ENCODE measurements around the gene RARRES2. TPM values are rescaled to one million over a fixed set of nuclear protein-coding genes. Genes with fewer than 3 reads are reported as not detected.
A peak's percentile ranks its signal among the peaks of the same experiment; 100 is the strongest.

The RARRES2 gene
- total and polyA plus RNA-seq, 2 of the 13 experiments (the other 11 are each of a cell fraction or from before 2014, with no cell fraction given) = 134 to 172 TPM

DNA sequence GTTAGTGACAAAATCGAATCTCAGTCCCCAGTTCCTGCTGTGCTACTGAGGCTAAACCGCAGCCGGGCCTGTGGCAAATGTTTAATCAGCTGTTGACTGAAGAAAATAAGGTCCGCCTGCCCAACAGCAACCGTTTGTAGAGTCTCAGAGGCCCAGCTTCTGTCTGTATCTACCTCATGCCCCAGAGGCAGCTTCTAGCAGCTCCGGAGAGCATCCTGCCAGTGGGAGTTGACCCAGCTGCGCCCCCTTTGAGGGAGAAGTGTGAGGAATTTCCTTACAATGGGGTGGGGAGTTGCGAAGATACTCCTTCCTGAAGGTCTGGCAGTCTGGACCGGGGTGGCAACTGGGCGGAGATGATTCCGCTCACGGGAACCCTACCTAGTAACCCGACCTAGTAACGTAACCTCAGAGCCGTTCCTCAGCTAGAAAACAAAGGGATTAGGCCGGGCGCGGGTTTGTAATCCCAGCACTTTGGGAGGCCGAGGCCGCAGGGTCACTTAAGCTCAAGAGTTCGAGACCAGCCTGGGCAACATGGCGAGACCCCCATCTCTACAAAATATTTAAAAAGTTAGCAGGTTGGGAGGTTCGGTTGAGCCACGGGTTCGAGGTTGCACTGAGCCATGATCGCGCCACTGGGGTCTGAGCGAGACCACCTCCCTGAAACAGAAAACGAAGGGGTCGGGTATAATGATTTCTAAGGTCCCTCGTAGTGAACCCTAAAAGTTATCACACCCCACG, 36.9 kb upstream of the RARRES2 start (continued):
- no peak for TF ChIP-seq ZFP62 (CRISPR knock-in tag; IDR thresholded peaks at IDR 0.05)
- TF ChIP-seq RXRB (CRISPR knock-in tag; IDR thresholded peaks at IDR 0.05; ENCODE audit: borderline replicate concordance) = peak; percentile 45; the same call in 1 of the 2 replicates
- peak; percentile 53; the same call in 1 of the 2 replicates for TF ChIP-seq ZNF232 (CRISPR knock-in tag; IDR thresholded peaks at IDR 0.05; ENCODE audit: borderline replicate concordance)
- TF ChIP-seq CCDC6 (CRISPR knock-in tag; IDR thresholded peaks at IDR 0.05) = peak; percentile 70; the same call in 1 of the 2 replicates
- no peak for TF ChIP-seq GPN1 (CRISPR knock-in tag; IDR thresholded peaks at IDR 0.05; ENCODE audit: borderline replicate concordance)
- TF ChIP-seq, protein P1, sequence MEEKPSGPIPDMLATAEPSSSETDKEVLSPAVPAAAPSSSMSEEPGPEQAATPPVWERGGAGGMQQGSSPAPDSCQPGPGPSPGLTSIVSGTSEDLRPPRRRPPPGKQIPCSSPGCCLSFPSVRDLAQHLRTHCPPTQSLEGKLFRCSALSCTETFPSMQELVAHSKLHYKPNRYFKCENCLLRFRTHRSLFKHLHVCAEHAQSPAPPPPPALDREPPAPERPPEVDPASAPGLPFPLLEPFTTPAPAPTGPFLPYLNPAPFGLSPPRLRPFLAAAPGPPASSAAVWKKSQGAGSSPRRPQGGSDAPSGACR (CRISPR knock-in tag; IDR thresholded peaks at IDR 0.05) = peak; percentile 61; the same call in 1 of the 2 replicates
- peak; percentile 40; the same call in 1 of the 2 replicates for TF ChIP-seq ZNF878 (CRISPR knock-in tag; IDR thresholded peaks at IDR 0.05)
- TF ChIP-seq ZNF350 (CRISPR knock-in tag; IDR thresholded peaks at IDR 0.05; ENCODE audit: borderline replicate concordance, low read depth) = no peak
- TF ChIP-seq, protein P2, sequence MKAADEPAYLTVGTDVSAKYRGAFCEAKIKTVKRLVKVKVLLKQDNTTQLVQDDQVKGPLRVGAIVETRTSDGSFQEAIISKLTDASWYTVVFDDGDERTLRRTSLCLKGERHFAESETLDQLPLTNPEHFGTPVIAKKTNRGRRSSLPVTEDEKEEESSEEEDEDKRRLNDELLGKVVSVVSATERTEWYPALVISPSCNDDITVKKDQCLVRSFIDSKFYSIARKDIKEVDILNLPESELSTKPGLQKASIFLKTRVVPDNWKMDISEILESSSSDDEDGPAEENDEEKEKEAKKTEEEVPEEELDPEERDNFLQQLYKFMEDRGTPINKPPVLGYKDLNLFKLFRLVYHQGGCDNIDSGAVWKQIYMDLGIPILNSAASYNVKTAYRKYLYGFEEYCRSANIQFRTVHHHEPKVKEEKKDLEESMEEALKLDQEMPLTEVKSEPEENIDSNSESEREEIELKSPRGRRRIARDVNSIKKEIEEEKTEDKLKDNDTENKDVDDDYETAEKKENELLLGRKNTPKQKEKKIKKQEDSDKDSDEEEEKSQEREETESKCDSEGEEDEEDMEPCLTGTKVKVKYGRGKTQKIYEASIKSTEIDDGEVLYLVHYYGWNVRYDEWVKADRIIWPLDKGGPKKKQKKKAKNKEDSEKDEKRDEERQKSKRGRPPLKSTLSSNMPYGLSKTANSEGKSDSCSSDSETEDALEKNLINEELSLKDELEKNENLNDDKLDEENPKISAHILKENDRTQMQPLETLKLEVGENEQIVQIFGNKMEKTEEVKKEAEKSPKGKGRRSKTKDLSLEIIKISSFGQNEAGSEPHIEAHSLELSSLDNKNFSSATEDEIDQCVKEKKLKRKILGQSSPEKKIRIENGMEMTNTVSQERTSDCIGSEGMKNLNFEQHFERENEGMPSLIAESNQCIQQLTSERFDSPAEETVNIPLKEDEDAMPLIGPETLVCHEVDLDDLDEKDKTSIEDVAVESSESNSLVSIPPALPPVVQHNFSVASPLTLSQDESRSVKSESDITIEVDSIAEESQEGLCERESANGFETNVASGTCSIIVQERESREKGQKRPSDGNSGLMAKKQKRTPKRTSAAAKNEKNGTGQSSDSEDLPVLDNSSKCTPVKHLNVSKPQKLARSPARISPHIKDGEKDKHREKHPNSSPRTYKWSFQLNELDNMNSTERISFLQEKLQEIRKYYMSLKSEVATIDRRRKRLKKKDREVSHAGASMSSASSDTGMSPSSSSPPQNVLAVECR (CRISPR knock-in tag; IDR thresholded peaks at IDR 0.05; ENCODE audit: borderline replicate concordance) = no peak; the same call in 1 of the 2 replicates
- peak; percentile 11; the same call in 1 of the 2 replicates for TF ChIP-seq HNRNPL (IDR thresholded peaks at IDR 0.05; ENCODE audit: low read depth, low read length)
- TF ChIP-seq, protein P3, sequence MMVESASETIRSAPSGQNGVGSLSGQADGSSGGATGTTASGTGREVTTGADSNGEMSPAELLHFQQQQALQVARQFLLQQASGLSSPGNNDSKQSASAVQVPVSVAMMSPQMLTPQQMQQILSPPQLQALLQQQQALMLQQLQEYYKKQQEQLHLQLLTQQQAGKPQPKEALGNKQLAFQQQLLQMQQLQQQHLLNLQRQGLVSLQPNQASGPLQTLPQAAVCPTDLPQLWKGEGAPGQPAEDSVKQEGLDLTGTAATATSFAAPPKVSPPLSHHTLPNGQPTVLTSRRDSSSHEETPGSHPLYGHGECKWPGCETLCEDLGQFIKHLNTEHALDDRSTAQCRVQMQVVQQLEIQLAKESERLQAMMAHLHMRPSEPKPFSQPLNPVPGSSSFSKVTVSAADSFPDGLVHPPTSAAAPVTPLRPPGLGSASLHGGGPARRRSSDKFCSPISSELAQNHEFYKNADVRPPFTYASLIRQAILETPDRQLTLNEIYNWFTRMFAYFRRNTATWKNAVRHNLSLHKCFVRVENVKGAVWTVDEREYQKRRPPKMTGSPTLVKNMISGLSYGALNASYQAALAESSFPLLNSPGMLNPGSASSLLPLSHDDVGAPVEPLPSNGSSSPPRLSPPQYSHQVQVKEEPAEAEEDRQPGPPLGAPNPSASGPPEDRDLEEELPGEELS (CRISPR knock-in tag; IDR thresholded peaks at IDR 0.05) = peak; percentile 52; the same call in 1 of the 2 replicates
- no peak for TF ChIP-seq MATR3 (CRISPR knock-in tag; IDR thresholded peaks at IDR 0.05)
- TF ChIP-seq ZNF282 (IDR thresholded peaks at IDR 0.05; ENCODE audit: partially characterized antibody) = no peak
- TF ChIP-seq CENPT (CRISPR knock-in tag; IDR thresholded peaks at IDR 0.05; ENCODE audit: low read depth) = no peak
- TF ChIP-seq THAP11 (CRISPR knock-in tag; IDR thresholded peaks at IDR 0.05) = 0 out of 2 replicates have a peak, but pooled peaks have one; percentile 14
- TF ChIP-seq, protein P4, sequence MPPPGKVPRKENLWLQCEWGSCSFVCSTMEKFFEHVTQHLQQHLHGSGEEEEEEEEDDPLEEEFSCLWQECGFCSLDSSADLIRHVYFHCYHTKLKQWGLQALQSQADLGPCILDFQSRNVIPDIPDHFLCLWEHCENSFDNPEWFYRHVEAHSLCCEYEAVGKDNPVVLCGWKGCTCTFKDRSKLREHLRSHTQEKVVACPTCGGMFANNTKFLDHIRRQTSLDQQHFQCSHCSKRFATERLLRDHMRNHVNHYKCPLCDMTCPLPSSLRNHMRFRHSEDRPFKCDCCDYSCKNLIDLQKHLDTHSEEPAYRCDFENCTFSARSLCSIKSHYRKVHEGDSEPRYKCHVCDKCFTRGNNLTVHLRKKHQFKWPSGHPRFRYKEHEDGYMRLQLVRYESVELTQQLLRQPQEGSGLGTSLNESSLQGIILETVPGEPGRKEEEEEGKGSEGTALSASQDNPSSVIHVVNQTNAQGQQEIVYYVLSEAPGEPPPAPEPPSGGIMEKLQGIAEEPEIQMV (CRISPR knock-in tag; IDR thresholded peaks at IDR 0.05; ENCODE audit: low read depth) = peak; percentile 84; the same call in 1 of the 2 replicates
- 0 out of 4 replicates have a peak, but pooled peaks of 1 of the 2 experiments have one; percentile 16 for TF ChIP-seq EP300 (IDR thresholded peaks at IDR 0.05; ENCODE audit: low read depth in 2 of 2, low read length in 2 of 2)
- 0 out of 2 replicates have a peak, but pooled peaks have one; percentile 28 for TF ChIP-seq EP300 (CRISPR knock-in tag; IDR thresholded peaks at IDR 0.05; ENCODE audit: borderline replicate concordance)
- no peak for TF ChIP-seq ZNF569 (CRISPR knock-in tag; IDR thresholded peaks at IDR 0.05; ENCODE audit: borderline replicate concordance)
- TF ChIP-seq ZNF614 (CRISPR knock-in tag; IDR thresholded peaks at IDR 0.05; ENCODE audit: borderline replicate concordance) = no peak

All from HepG2 (cell line).